HL-60 (cell line): ENCODE data around the gene PWWP2B.
"Not testable (repeated sequence)": the region's sequence is repeated elsewhere in the genome, so short reads cannot be mapped to it uniquely, and the experiment has no call there.

ENCODE experiments used
- DNase-seq, 2 experiments: peaks; one replicate each; pipeline ENCODE4 v3.0.0-alpha.2; 2010 to 2020; ENCODE audit warnings: low read depth in 1 of 2, low spot score in 1 of 2
- H3K27ac ChIP-seq: fragments of 250-450 bp; sonication (Bioruptor Pico); replicated peaks from 2 replicates; pipeline ENCODE4 v1.5.1; 2020; ENCODE audit warnings: mild to moderate bottlenecking, moderate library complexity
- H3K27me3 ChIP-seq: fragments of 250-450 bp; sonication (Bioruptor Pico); 2 replicates; pipeline ENCODE4 v1.5.1; 2021; ENCODE audit warnings: mild to moderate bottlenecking, moderate library complexity; ENCODE audit not compliant: insufficient read depth, poor library complexity, severe bottlenecking
- H3K4me3 ChIP-seq: replicated peaks from 2 replicates; pipeline ENCODE4 v1.5.1; 2011; ENCODE audit warnings: mild to moderate bottlenecking, control low read depth, low read length; ENCODE audit not compliant: insufficient read depth
- CTCF ChIP-seq: IDR thresholded peaks from one replicate; pipeline ENCODE4 v1.5.1; 2011; ENCODE audit warnings: low read length, control low read depth, inconsistent platforms; ENCODE audit not compliant: insufficient read depth
- GABPA ChIP-seq: IDR thresholded peaks from 2 replicates; pipeline ENCODE4 v1.6.1; 2012; ENCODE audit warnings: low read depth
- POLR2AphosphoS5 ChIP-seq: IDR thresholded peaks from 2 replicates; pipeline ENCODE4 v1.6.1; 2012; ENCODE audit warnings: low read depth
- REST ChIP-seq: IDR thresholded peaks from 2 replicates; pipeline ENCODE4 v1.6.1; 2012; ENCODE audit warnings: low read depth; ENCODE audit not compliant: insufficient replicate concordance
- SPI1 ChIP-seq: IDR thresholded peaks from 2 replicates; pipeline ENCODE4 v1.6.1; 2012; ENCODE audit warnings: low read depth, mild to moderate bottlenecking, borderline replicate concordance

Gene PWWP2B

GRCh38 chr10:132352462-132353308 is 44.3 kb upstream of the PWWP2B start:
- not testable (repeated sequence) for H3K27me3 ChIP-seq, H3K27ac ChIP-seq, H3K4me3 ChIP-seq
- TF ChIP-seq CTCF: peak; percentile 89
- DNase-seq: peak; percentile 38 to 63

GRCh38 chr10:132353456-132354355 is 43.3 kb upstream of the PWWP2B start:
- TF ChIP-seq POLR2AphosphoS5 (no peak), REST (no peak), GABPA (no peak), CTCF (no peak), SPI1 (no peak)
- H3K27me3 ChIP-seq: no peaks in the 10 kb centered on the region

GRCh38 chr10:132354356-132355094 is 42.5 kb upstream of the PWWP2B start:
- H3K27me3 ChIP-seq: no peaks in the 10 kb centered on the region
- no peak overlapping the region for H3K4me3 ChIP-seq
- TF ChIP-seq POLR2AphosphoS5: no peak
- no peak for TF ChIP-seq REST
- TF ChIP-seq CTCF: no peak
- TF ChIP-seq GABPA: no peak
- no peak for TF ChIP-seq SPI1
- no peak for DNase-seq
- no peak overlapping the region for H3K27ac ChIP-seq

More at GRCh38 chr10:132353456-132354355, 43.3 kb upstream of the PWWP2B start:
- H3K27ac ChIP-seq: no peak overlapping the region
- H3K4me3 ChIP-seq: no peak overlapping the region
- DNase-seq: no peak
